Kidney (tissue), 14 donors: ENCODE measurements around the gene SPATA25. TPM values are rescaled to one million over a fixed set of nuclear protein-coding genes. Genes with fewer than 3 reads are reported as not detected.
"Not testable (repeated sequence)": the region's sequence is repeated elsewhere in the genome, so short reads cannot be mapped to it uniquely, and the experiment has no call there.

ENCODE experiments used
- DNase-seq, 5 donors: peaks; one replicate each; pipeline ENCODE4 v3.0.0-alpha.2; 2013 to 2020
- FAIRE-seq: peaks from 2 replicates; lab custom pipeline; 2012; peaks lifted over from hg19 to GRCh38; lab: Jason Lieb, UNC
- H3K27ac ChIP-seq, 2 donors: one replicate each; pipeline ENCODE4 v1.7.0; 2013; ENCODE audit warnings: low read depth in 2 of 2, low read length in 2 of 2, inconsistent platforms in 1 of 2
- H3K27me3 ChIP-seq: one replicate; pipeline ENCODE4 v1.7.1; 2013; ENCODE audit warnings: low read length, inconsistent platforms; ENCODE audit not compliant: control insufficient read depth, insufficient read depth
- H3K36me3 ChIP-seq, 3 donors: one replicate each; pipeline versions ENCODE4 v1.7.0 to v1.7.1; 2013; ENCODE audit warnings: low read length in 3 of 3, control low read depth in 1 of 3, inconsistent platforms in 1 of 3; ENCODE audit not compliant: insufficient read depth in 3 of 3, control insufficient read depth in 2 of 3
- H3K4me1 ChIP-seq, 3 donors: one replicate each; pipeline versions ENCODE4 v1.7.0 to v1.7.1; 2013; ENCODE audit warnings: low read length in 3 of 3, inconsistent platforms in 1 of 3, low read depth in 1 of 3; ENCODE audit not compliant: control insufficient read depth in 2 of 3, insufficient read depth in 2 of 3
- H3K4me3 ChIP-seq, 3 donors: one replicate each; pipeline versions ENCODE4 v1.7.0 to v1.8.1; 2013; ENCODE audit warnings: low read length in 3 of 3, control low read depth in 1 of 3, inconsistent platforms in 1 of 3
- H3K9ac ChIP-seq, 3 donors: one replicate each; pipeline versions ENCODE4 v1.7.0 to v1.7.1; 2013; ENCODE audit warnings: low read length in 3 of 3, control low read depth in 1 of 3, inconsistent platforms in 1 of 3
- H3K9me3 ChIP-seq, 3 donors: one replicate each; pipeline versions ENCODE4 v1.7.0 to v1.7.1; 2013; ENCODE audit warnings: low read length in 3 of 3, control low read depth in 1 of 3, inconsistent platforms in 1 of 3; ENCODE audit not compliant: control insufficient read depth in 2 of 3, insufficient read depth in 1 of 3
- intact Hi-C: fragments of 100-400 bp; cut with DNase I; formaldehyde crosslinking; loops from one replicate; pipeline ENCODE4 v1.11.1; 2022
- polyA plus RNA-seq: library from polyadenylated mRNA; stranded (reverse); fragments of 350-450 nt; fragmentation: Illumina TruSeq; extraction: RNeasy Lipid Tissue Mini Kit (QIAGEN cat#74804); gene quantifications from one replicate; pipeline ENCODE4 v1.2.3, GENCODE V29; 2014; ENCODE audit warnings: low read depth, low replicate concordance; ENCODE audit not compliant: insufficient read depth
- total RNA-seq: library from RNA; stranded (reverse); fragmentation: NEBNext Ultra II Directional; extraction: Animal tissue kit (Norgen Biotek cat#: 25700); gene quantifications from one replicate; pipeline ENCODE4 v1.2.1, GENCODE V29; 2021
- TF ChIP-seq, protein P1 (sequence below): IDR thresholded peaks from 3 replicates; pipeline ENCODE4 v1.5.1; 2012; ENCODE audit warnings: mild to moderate bottlenecking, moderate library complexity, borderline replicate concordance; ENCODE audit not compliant: insufficient read depth; ENCODE audit errors: extremely low read depth
- donor health status: control.
- donor health status: control.
- donor health status: control.
- donor health status: control.
- donor health status: control.
- donor health status: DM: yes; HTN: yes; CAD: no.
- donor health status: Normal renal cell carcinoma (clear cell type).

The SPATA25 gene
- total and polyA plus RNA-seq, 2 donors from 2014 or later: 6.7 TPM

DNA sequence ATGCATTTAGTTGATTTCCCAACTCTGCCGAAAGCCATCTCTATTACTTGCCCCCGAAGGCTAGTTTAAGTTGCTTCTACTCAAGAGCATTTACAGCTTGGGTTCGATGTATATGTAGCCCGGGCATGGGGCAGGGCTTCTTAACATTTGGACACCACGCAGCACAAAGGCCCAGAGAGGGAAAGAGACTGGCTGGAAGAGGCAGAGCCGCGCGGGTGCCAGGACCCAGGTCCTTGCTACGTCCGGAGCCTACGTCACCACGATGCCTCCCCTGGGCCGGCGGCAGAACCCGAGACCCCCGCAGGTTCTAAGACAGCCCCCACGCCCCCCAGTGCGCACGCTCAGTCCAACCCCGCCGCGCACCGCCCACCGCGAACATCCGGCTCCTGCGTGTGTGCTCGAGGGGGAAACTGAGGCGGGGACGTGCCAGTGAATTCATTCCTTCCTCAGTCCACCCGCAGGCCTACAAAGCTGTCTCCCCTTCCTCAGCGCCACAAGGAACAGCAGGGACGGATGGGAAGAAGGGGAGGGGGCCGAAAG is 46.7 kb upstream of the SPATA25 start:
- intact Hi-C loops: no loop called here
- Histone ChIP-seq H3K27ac (peak overlapping the region; percentile 99 to 100), H3K36me3 (peaks cover 7 to 17% (median 13%) of the 10 kb centered on the region in 3 donors), H3K9ac (peak overlapping the region; percentile 86 to 98 (median 90)), H3K27me3 (no peaks in the 10 kb centered on the region), H3K9me3 (no peaks in the 10 kb centered on the region), H3K4me3 (peak overlapping the region; percentile 75 to 95 (median 94)), H3K4me1 (peaks cover 0 to 8% (median 5%) of the 10 kb centered on the region in 3 donors)
- DNase-seq (peak in 4 of 5 donors; percentile 76 to 93 (median 83)), FAIRE-seq (no peak)
- TF ChIP-seq, protein P1, sequence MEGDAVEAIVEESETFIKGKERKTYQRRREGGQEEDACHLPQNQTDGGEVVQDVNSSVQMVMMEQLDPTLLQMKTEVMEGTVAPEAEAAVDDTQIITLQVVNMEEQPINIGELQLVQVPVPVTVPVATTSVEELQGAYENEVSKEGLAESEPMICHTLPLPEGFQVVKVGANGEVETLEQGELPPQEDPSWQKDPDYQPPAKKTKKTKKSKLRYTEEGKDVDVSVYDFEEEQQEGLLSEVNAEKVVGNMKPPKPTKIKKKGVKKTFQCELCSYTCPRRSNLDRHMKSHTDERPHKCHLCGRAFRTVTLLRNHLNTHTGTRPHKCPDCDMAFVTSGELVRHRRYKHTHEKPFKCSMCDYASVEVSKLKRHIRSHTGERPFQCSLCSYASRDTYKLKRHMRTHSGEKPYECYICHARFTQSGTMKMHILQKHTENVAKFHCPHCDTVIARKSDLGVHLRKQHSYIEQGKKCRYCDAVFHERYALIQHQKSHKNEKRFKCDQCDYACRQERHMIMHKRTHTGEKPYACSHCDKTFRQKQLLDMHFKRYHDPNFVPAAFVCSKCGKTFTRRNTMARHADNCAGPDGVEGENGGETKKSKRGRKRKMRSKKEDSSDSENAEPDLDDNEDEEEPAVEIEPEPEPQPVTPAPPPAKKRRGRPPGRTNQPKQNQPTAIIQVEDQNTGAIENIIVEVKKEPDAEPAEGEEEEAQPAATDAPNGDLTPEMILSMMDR: no peak

DNA sequence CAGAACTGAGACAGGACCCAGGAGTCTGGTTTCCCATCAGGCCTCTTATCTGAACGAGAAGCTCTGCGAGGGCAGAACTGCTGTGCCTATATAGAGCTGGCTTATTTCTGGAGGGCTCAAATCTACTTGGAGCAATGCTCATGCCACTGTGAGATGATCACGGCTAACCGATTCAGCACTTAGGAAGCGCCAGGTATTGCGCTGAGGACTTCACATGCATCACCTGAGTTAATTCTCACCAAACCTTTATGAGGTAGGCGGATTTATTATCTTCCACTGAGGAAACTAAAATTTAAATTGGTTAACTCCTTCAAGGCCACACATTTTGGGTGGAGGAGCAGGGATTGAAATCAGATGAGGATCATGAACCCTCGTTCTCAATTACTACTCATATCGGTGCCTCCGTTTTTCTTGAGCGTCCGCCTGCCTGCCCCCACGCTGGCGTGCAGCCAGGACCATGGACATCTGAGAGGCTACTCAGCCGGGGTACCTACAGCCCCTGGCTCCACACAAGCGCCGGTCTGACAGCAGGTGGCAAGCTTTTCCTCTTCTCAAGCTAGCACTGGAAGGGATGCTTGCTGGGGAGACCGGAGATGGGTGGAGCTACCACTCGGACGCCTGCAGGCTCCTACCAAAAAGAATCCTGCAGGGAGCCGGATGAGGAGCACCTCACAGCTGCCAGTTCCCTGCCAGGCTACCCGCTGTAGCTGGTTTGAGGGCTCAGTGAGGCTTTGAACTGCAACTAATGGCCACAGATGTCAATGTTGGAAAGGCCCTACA is 46.0 kb upstream of the SPATA25 start:
- TF ChIP-seq, protein P1: peak; percentile 32
- Histone ChIP-seq H3K27me3 (no peaks in the 10 kb centered on the region), H3K4me1 (peaks cover 0 to 8% (median 5%) of the 10 kb centered on the region in 3 donors), H3K4me3 (peak overlapping the region; percentile 75 to 95 (median 94)), H3K9me3 (no peaks in the 10 kb centered on the region), H3K36me3 (peaks cover 7 to 11% (median 11%) of the 10 kb centered on the region in 3 donors), H3K9ac (peak overlapping the region; percentile 86 to 98 (median 90)), H3K27ac (peak overlapping the region; percentile 99 to 100)
- FAIRE-seq: no peak
- peak; percentile 84 to 92 (median 92) for DNase-seq
- intact Hi-C loops: no loop called here

DNA sequence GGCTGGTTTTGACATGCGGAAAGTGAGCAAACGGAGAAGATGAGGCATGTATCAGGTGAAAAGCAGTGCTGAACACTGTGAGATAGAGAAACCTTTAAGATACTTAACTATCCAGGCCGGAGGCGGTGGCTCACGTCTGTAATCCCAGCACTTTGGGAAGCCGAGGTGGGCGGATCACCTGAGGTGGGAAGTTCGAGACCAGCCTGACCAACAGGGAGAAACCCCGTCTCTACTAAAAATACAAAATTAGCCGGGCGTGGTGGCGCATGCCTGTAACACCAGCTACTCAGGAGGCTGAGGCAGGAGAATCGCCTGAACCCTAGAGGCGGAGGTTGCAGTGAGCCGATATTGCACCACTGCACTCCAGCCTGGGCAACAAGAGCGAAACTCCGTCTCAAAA is 44.3 kb upstream of the SPATA25 start:
- H3K9me3 ChIP-seq, DNase-seq, H3K36me3 ChIP-seq, H3K4me1 ChIP-seq, intact Hi-C loops, H3K27me3 ChIP-seq, H3K9ac ChIP-seq, H3K4me3 ChIP-seq, H3K27ac ChIP-seq, FAIRE-seq: not testable (repeated sequence)

DNA sequence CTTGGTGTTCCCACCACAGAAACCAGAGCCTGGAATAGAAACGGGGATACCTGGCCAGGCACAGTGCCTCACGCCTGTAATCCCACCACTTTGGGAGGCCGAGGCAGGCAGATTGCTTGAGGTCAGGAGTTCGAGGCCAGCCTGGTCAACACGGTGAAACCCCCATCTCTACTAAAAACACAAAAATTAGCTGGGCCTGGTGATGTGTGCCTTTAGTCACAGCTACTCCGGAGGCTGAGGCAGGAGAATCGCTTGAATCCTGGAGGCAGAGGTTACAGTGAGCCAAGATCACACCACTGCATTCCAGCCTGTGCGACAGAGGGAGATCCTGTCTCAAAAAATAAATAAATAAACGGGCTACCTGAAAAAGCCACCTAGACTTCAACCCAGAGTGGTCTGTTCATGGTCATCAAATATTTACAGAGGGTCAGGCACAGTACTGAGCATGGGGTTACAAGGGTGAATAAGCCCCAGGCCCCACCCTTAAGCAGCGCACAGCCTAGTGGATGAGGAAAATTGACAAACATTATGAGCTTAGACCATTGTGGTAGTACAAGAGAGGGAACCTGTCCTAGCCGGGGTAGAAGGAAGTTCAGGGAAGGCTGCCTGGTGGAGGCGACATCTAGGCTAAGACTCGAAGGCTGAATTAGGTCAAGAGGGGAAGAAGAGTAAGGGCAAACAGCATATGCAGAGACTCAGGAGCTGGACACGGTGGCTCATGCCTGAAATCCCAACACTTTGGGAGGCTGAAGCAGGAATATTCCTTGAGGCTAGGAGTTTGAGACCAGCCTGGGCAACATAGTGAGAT is 39.9 kb upstream of the SPATA25 start:
- FAIRE-seq (no peak), DNase-seq (no peak)
- no peak overlapping the region for H3K9ac ChIP-seq
- H3K9me3 ChIP-seq: no peaks in the 10 kb centered on the region
- H3K27ac ChIP-seq: no peak overlapping the region
- H3K36me3 ChIP-seq: no peaks in the 10 kb centered on the region
- H3K27me3 ChIP-seq: no peaks in the 10 kb centered on the region
- intact Hi-C loops: no loop called here
- no peak overlapping the region for H3K4me3 ChIP-seq
- H3K4me1 ChIP-seq: peaks cover 0 to 6% (median 5%) of the 10 kb centered on the region in 3 donors
- TF ChIP-seq, protein P1: no peak
